ENCODE results near the gene DENND6A.
"Not testable (repeated sequence)": the region's sequence is repeated elsewhere in the genome, so short reads cannot be mapped to it uniquely, and the experiment has no call there.

The DENND6A gene

GRCh38 chr3:57692396-57693147, at the start of gene DENND6A:
DENND6A (minus strand) TSS chr3:57693077; CDS start chr3:57693018, 59 bp downstream.
- DNase-seq (ENCODE audit: low read depth in 2 of 2), result peak; percentile 88 to 89

GRCh38 chr3:57740027-57740426, 47.1 kb upstream of the DENND6A start:
- no peak for DNase-seq (ENCODE audit: low read depth in 2 of 2)

GRCh38 chr3:57738391-57738790, 45.5 kb upstream of the DENND6A start:
- DNase-seq (ENCODE audit: low read depth in 2 of 2), result no peak

- no peak for DNase-seq (ENCODE audit: low read depth in 2 of 2)
Measured at GRCh38 chr3:57737840-57738239, 45.0 kb upstream of the DENND6A start.

GRCh38 chr3:57735405-57735804, 42.5 kb upstream of the DENND6A start:
- no peak for DNase-seq (ENCODE audit: low read depth in 2 of 2)

- no peak for DNase-seq (ENCODE audit: low read depth in 2 of 2)
Measured at GRCh38 chr3:57733790-57734189, 40.9 kb upstream of the DENND6A start.

- DNase-seq (ENCODE audit: low read depth in 2 of 2), result no peak
Measured at GRCh38 chr3:57731311-57731710, 38.4 kb upstream of the DENND6A start.

- no peak for DNase-seq (ENCODE audit: low read depth in 2 of 2)
Measured at GRCh38 chr3:57730682-57731081, 37.8 kb upstream of the DENND6A start.

GRCh38 chr3:57729334-57730045, 36.6 kb upstream of the DENND6A start:
- DNase-seq (ENCODE audit: low read depth in 2 of 2), result no peak

GRCh38 chr3:57727106-57727505, 34.2 kb upstream of the DENND6A start:
- DNase-seq (ENCODE audit: low read depth in 2 of 2), result no peak

- DNase-seq (ENCODE audit: low read depth in 2 of 2), result no peak
Measured at GRCh38 chr3:57726397-57726796, 33.5 kb upstream of the DENND6A start.

- no peak for DNase-seq (ENCODE audit: low read depth in 2 of 2)
Measured at GRCh38 chr3:57718118-57718517, 25.2 kb upstream of the DENND6A start.

- no peak for DNase-seq (ENCODE audit: low read depth in 2 of 2)
Measured at GRCh38 chr3:57717205-57717868, 24.5 kb upstream of the DENND6A start.

GRCh38 chr3:57715686-57716085, 22.8 kb upstream of the DENND6A start:
- no peak for DNase-seq (ENCODE audit: low read depth in 2 of 2)

GRCh38 chr3:57709559-57709958, 16.7 kb upstream of the DENND6A start:
- no peak for DNase-seq (ENCODE audit: low read depth in 2 of 2)

GRCh38 chr3:57709031-57709430, 16.2 kb upstream of the DENND6A start:
- DNase-seq (ENCODE audit: low read depth in 2 of 2), result no peak

GRCh38 chr3:57706462-57706861, 13.6 kb upstream of the DENND6A start:
- no peak for DNase-seq (ENCODE audit: low read depth in 2 of 2)

- DNase-seq (ENCODE audit: low read depth in 2 of 2), result not testable (repeated sequence)
Measured at GRCh38 chr3:57705351-57705750, 12.5 kb upstream of the DENND6A start.

GRCh38 chr3:57701781-57702180, 8.9 kb upstream of the DENND6A start:
- DNase-seq (ENCODE audit: low read depth in 2 of 2), result no peak

GRCh38 chr3:57700737-57701136, 7.9 kb upstream of the DENND6A start:
- no peak for DNase-seq (ENCODE audit: low read depth in 2 of 2)

- DNase-seq (ENCODE audit: low read depth in 2 of 2), result no peak
Measured at GRCh38 chr3:57699591-57699990, 6.7 kb upstream of the DENND6A start.

GRCh38 chr3:57696801-57697321, 4.0 kb upstream of the DENND6A start:
- no peak for DNase-seq (ENCODE audit: low read depth in 2 of 2)

Measured in stimulated activated CD4-positive, alpha-beta T cell treated with anti-CD3 and anti-CD28 coated beads, Interleukin-1b, Interleukin-23, amount 100 ng/mL, for 1 hour (primary cell).